PC-9 (cell line): ENCODE data around the gene CFAP54. TPM values are rescaled to one million over a fixed set of nuclear protein-coding genes. Genes with fewer than 3 reads are reported as not detected.

Experiments used
- BruUV-seq: library from RNA; stranded (reverse); fragments of 400-500 nt; replicated peaks from 2 replicates; lab custom pipeline; 2021; lab: Mats Ljungman, UMichigan
- CTCF ChIA-PET: fragments of 300-600 bp; sonication (Branson Sonifier 250); formaldehyde crosslinking; loops from one replicate; lab custom pipeline; 2022; ENCODE audit warnings: antibody characterized with exemption; lab: Charles Lee
- POLR2A ChIA-PET: fragments of 300-600 bp; sonication (Branson Sonifier 250); formaldehyde crosslinking; loops from one replicate; lab custom pipeline; 2022; ENCODE audit warnings: antibody characterized with exemption; ENCODE audit not compliant: unreplicated experiment; lab: Charles Lee
- DNase-seq, 2 experiments: peaks; one replicate each; pipeline versions ENCODE4 v3.0.0 to v3.0.0-alpha.2; 2015 to 2022; ENCODE audit warnings: mixed read lengths in 1 of 2
- H2AFZ ChIP-seq: fragments of 200-600 bp; sonication (generic); 2 replicates; pipeline ENCODE4 v1.8.1; 2017; ENCODE audit warnings: antibody characterized with exemption
- H3F3A ChIP-seq: fragments of 200-600 bp; sonication (generic); 2 replicates; pipeline ENCODE4 v1.8.1; 2017; ENCODE audit warnings: antibody characterized with exemption, mild to moderate bottlenecking, low read depth; ENCODE audit not compliant: insufficient read depth
- H3K27ac ChIP-seq: fragments of 200-600 bp; sonication (generic); 2 replicates; pipeline ENCODE4 v1.6.1; 2016; ENCODE audit warnings: mixed run types
- H3K27me3 ChIP-seq: fragments of 200-600 bp; sonication (generic); 2 replicates; pipeline ENCODE4 v1.6.1; 2016; ENCODE audit warnings: low read depth, mixed run types; ENCODE audit not compliant: insufficient read depth
- H3K36me3 ChIP-seq: fragments of 200-600 bp; sonication (generic); 2 replicates; pipeline ENCODE4 v1.6.1; 2016; ENCODE audit warnings: low read depth, mixed run types
- H3K4me1 ChIP-seq: fragments of 200-600 bp; sonication (generic); replicated peaks from 2 replicates; pipeline ENCODE4 v1.6.1; 2016; ENCODE audit warnings: mixed run types; ENCODE audit not compliant: insufficient read depth
- H3K4me2 ChIP-seq: fragments of 200-600 bp; sonication (generic); 2 replicates; pipeline ENCODE4 v1.6.1; 2017; ENCODE audit warnings: mixed run types
- H3K4me3 ChIP-seq: fragments of 200-600 bp; sonication (generic); 2 replicates; pipeline ENCODE4 v1.6.1; 2016; ENCODE audit warnings: mixed run types
- H3K79me2 ChIP-seq: fragments of 200-600 bp; sonication (generic); 2 replicates; pipeline ENCODE4 v1.6.1; 2017; ENCODE audit warnings: low read depth, mixed run types
- H3K9me2 ChIP-seq: fragments of 200-600 bp; sonication (generic); 2 replicates; pipeline ENCODE4 v1.8.1; 2017; ENCODE audit warnings: mild to moderate bottlenecking; ENCODE audit not compliant: insufficient read depth
- H3K9me3 ChIP-seq: fragments of 200-600 bp; sonication (generic); 2 replicates; pipeline ENCODE4 v1.8.1; 2016; ENCODE audit warnings: low read depth; ENCODE audit not compliant: insufficient read depth
- H4K20me1 ChIP-seq: fragments of 200-600 bp; sonication (generic); 2 replicates; pipeline ENCODE4 v1.8.1; 2017; ENCODE audit not compliant: insufficient read depth
- CTCF ChIP-seq: fragments of 200-600 bp; sonication (generic); conservative IDR thresholded peaks from 2 replicates; pipeline ENCODE4 v1.6.1; 2017; ENCODE audit warnings: mixed run types, antibody characterized with exemption, mild to moderate bottlenecking, moderate library complexity
- EZH2 ChIP-seq: fragments of 200-600 bp; sonication (generic); IDR thresholded peaks from 2 replicates; pipeline ENCODE4 v1.8.0; 2017; ENCODE audit warnings: antibody characterized with exemption, low read depth
- intact Hi-C: fragments of 100-400 bp; cut with micrococcal nuclease; formaldehyde crosslinking; loops from one replicate; pipeline ENCODE4 v1.10.0; 2022; ENCODE audit not compliant: unreplicated experiment
- total RNA-seq: library from RNA; stranded (reverse); gene quantifications from 2 replicates; pipeline ENCODE4 v1.2.3, GENCODE V29; 2021

CFAP54 gene
- total RNA-seq, 1 experiment from 2014 or later = 16.4 TPM

GRCh38 chr12:96502477-96502876 lies 13.1 kb downstream of the CFAP54 start:
- Histone ChIP-seq H3K9me2 (0 out of 2 replicates have a peak, but pooled peaks cover 3% of the 10 kb centered on the region), H3K4me1 (peaks cover 32% of the 10 kb centered on the region), H3K79me2 (no peaks in the 10 kb centered on the region), H3F3A (peaks cover 36% of the 10 kb centered on the region), H2AFZ (no peak overlapping the region), H3K9me3 (peaks cover 8% of the 10 kb centered on the region; the same call in 1 of the 2 replicates), H3K27me3 (no peaks in the 10 kb centered on the region), H3K4me3 (no peak overlapping the region), H3K27ac (peak overlapping the region; percentile 98; the same call in 1 of the 2 replicates), H3K4me2 (peak overlapping the region; percentile 36; the same call in 1 of the 2 replicates), H4K20me1 (no peaks in the 10 kb centered on the region), H3K36me3 (peaks cover 9% of the 10 kb centered on the region; the same call in 1 of the 2 replicates)
- CTCF ChIA-PET = no interaction called here
- no peak for TF ChIP-seq CTCF
- no peak for TF ChIP-seq EZH2
- POLR2A ChIA-PET = interaction anchor here (0.6 kb wide), 1 partner anchor 109 kb away, joined by 3 read pairs; no protein-coding TSS in a partner anchor
- no peak for DNase-seq
- intact Hi-C loops = loop anchor here (5.0 kb wide), 1 partner anchor 285 kb away; no protein-coding TSS in a partner anchor
- no TSS peak for BruUV-seq

- no peak for TF ChIP-seq CTCF
- no peak for TF ChIP-seq EZH2
- DNase-seq = no peak
- no peak overlapping the region for H2AFZ ChIP-seq
- H3K36me3 ChIP-seq = peaks cover 9% of the 10 kb centered on the region; the same call in 1 of the 2 replicates
- no peaks in the 10 kb centered on the region for H4K20me1 ChIP-seq
- 0 out of 2 replicates have a peak, but pooled peaks cover 3% of the 10 kb centered on the region for H3K9me2 ChIP-seq
- no peaks in the 10 kb centered on the region for H3K79me2 ChIP-seq
- intact Hi-C loops = loop anchor here (5.0 kb wide), 1 partner anchor 286 kb away; no protein-coding TSS in a partner anchor
- no peak overlapping the region for H3K27ac ChIP-seq
- H3F3A ChIP-seq = peaks cover 36% of the 10 kb centered on the region
- POLR2A ChIA-PET = interaction anchor here (0.6 kb wide), 1 partner anchor 110 kb away, joined by 3 read pairs; no protein-coding TSS in a partner anchor
- no TSS peak for BruUV-seq
- 0 out of 2 replicates have a peak, but pooled peaks cover 8% of the 10 kb centered on the region for H3K9me3 ChIP-seq
- 0 out of 2 replicates have a peak overlapping the region, but pooled peaks have one; percentile 36 for H3K4me2 ChIP-seq
- peaks cover 32% of the 10 kb centered on the region for H3K4me1 ChIP-seq
- H3K4me3 ChIP-seq = no peak overlapping the region
- CTCF ChIA-PET = no interaction called here
- H3K27me3 ChIP-seq = no peaks in the 10 kb centered on the region
Measured at GRCh38 chr12:96502949-96503532, 13.7 kb downstream of the CFAP54 start.

- DNase-seq = no peak
- Histone ChIP-seq H3K4me2 (no peak overlapping the region), H3K36me3 (peaks cover 9% of the 10 kb centered on the region; the same call in 1 of the 2 replicates), H3F3A (peaks cover 39% of the 10 kb centered on the region), H3K4me1 (peaks cover 32% of the 10 kb centered on the region), H3K27ac (no peak overlapping the region), H3K79me2 (no peaks in the 10 kb centered on the region), H3K27me3 (no peaks in the 10 kb centered on the region), H3K4me3 (no peak overlapping the region), H3K9me2 (0 out of 2 replicates have a peak, but pooled peaks cover 3% of the 10 kb centered on the region), H4K20me1 (no peaks in the 10 kb centered on the region), H3K9me3 (0 out of 2 replicates have a peak, but pooled peaks cover 8% of the 10 kb centered on the region), H2AFZ (no peak overlapping the region)
- POLR2A ChIA-PET = no interaction called here
- BruUV-seq = no TSS peak
- TF ChIP-seq EZH2 (no peak), CTCF (no peak)
- intact Hi-C loops = loop anchor here (5.0 kb wide), 1 partner anchor 287 kb away; no protein-coding TSS in a partner anchor
- CTCF ChIA-PET = no interaction called here
Measured at GRCh38 chr12:96503976-96504375, 14.6 kb downstream of the CFAP54 start.
